Effector CD8-positive, alpha-beta T cell (primary cell): ENCODE data around the gene DOCK3.
"Not testable (repeated sequence)": the region's sequence is repeated elsewhere in the genome, so short reads cannot be mapped to it uniquely, and the experiment has no call there.

Experiments
- DNase-seq: peaks from one replicate; lab custom pipeline; 2025; lab: John Stamatoyannopoulos, UW

DOCK3 gene

DNA sequence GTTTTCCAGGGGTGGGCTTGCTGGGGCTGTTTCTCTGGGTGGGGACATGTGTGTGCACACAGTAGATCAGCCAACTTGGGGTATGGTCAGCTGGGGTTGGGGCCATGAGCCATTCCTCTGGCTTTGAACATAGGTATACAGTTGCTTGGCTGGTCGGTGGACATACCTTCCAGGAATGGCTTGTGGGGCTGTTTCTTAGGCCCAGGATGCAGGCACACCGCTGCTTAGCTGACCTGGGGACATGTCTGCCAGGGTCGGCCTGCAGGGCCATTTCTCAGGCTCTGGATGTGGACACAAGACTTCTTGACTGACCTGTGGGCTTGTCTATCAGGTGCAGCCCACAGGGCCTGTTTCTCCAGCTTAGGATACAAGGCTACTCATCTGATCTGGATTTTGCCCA is 130.6 kb downstream of the DOCK3 start:
- DNase-seq: no peak

DNA sequence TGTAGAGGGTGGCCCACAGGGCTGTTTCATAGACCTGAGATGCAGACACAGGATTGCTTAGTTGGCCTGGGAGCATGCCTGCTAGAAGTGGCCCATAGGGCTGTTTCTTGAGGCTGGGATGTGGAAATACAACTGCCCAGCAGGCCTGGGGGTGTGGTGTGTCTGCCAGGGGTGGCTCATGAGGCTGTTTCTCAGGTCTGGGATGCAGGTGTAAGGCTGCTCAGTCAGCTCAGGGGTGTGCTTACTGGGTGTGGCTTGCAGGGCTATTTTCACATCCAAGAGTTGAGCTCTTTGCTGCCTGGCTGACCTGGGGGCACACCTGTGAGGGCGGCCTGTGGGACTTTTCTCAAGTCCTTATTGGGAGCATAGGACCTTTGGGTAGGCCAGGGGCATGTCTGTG is 131.3 kb downstream of the DOCK3 start:
- DNase-seq: no peak

DNA sequence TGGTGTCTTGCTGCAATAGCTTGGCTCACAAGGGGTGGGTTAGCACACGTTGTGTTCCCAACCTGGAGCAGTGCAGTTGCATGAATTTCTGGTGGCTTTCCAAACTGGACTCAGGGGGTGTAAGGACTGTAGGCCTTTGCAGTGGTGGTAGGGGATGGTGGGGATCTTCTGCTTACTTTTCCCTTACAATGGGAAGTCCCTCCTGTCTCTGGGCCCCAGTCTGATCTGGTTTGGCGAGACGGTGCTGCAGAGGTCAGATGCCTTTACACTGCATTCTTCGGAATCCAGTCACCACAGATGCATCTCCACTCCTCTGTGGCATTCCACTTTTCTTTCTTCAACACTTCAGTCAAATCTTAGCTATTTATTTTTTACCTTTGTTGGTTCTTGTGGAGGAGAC is 132.1 kb downstream of the DOCK3 start:
- DNase-seq: no peak

DNA sequence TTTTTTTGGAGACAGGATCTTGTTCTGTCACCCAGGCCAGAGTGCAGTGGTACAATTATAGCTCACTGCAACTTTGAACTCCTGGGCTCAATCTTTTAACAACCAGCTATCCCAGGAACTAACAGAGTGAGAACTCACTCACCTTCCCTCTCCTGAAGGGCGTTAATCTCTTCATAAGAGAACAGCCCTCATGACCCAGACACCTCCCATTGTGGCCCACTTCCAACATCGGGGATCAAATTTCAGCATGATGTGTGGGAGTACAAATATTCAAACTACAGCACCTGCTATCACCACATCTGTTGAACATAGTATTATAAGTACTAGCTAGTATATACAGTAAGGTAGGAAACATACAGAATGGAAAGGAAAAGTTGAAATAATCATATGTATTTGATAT is 132.5 kb downstream of the DOCK3 start:
- no peak for DNase-seq

DNA sequence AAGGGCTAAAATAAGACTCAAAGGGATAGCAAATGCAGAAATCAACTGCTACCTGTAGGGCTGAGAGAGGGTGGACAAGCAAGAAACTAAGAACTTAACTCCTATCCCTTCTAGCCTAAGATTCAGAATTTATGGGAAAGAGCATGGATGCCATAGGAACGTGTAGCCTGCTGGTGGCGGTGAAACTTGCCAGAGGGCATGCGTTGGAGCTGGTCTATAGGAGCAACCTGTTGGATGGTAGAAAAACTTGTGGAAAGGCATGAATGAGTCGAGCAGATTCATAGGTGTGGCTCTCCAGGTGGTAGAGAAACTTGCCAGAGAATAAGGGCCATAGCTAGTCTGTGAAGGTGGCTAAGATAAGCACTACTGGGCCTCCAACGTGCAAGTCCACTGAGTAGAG is 137.2 kb downstream of the DOCK3 start:
- DNase-seq: no peak

DNA sequence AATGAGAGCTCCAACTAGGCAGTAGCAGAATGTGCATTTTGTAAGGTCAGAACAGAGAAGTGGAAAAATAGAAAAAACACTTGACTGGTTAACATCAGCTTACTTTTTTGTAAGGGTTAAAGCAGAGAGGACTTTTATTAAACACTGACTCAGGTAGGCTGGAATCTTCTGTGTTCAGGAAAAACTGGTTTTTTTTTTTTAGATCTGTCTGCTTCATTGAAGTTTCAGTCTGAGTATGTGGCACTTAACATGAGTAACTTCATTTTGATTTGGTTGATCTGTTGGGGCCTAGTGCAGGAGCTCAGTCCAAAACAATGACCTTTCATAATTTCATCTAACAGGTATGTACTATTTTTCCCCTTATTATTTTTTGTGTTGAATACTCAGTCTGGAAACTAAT is 141.1 kb downstream of the DOCK3 start:
- DNase-seq: no peak

DNA sequence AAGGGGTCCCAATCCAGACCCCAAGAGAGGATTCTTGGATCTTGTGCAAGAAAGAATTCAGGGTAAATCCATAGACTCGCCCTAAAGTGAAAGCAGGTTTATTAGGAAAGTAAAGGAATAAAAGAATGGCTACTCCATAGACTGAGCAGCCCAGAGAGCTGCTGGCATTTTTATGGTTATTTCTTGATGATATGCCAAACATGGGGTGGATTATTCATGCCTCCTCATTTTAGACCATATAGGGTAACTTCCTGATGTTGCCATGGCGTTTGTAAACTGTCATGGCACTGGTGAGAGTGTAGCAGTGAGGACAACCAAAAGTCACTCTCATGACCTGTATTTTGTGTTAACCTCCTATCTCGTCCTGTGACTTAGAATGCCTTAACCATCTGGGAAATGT is 142.2 kb downstream of the DOCK3 start:
- no peak for DNase-seq

DNA sequence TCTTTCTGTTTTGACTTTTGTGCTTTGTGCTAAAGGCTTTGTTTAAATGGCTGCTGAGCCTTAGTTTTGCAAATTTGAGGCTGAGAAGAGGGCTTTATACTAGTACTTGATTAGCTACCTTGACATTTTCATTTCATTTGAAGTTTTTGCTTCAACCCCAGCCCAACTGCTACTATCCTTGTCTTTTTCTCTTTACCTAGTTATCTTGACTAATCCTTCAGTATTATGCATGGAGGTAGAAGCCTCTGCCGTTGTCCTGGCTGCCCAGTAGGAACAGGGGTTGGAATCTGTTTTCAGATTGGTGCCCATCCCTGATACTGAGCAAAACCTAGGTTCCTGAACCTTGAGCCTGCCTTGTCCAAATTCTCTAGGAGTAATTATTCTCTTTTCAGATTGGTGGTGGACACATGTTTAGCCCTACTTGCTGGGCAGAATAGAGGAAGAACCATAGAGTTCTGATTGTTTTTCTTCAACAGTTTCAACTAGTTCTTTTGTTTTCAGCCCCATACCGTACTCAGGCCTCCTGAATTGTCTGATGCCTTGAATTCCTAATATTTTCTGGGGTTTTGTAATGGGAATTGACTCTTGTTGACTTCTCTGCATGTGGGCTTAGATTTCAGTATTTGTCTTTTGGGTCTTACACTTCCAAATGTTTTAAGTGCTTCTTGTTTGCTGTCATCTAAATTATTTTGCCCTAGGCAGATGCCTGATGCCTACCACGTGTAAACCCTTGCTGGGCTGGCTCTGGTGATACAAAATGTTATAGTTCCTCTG is 143.2 kb downstream of the DOCK3 start:
- DNase-seq: no peak

DNA sequence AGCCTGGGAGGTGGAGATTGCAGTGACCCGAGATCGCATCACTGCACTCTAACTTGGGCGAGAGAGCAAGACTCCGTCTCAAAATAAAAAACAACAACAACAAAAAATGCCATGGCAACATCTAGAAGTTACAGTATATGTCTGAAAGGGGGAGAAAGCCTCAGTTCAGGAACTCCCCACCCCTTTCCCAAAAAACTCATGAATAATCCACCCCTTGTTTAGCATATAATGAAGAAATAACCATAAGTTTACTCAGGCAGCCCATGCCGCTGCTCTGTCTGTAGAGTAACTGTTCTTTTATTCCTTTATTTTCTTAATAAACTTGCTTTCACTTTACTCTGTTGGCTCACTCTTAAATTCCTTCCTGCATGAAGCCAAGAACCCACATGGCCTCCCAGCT is 145.2 kb downstream of the DOCK3 start:
- DNase-seq: no peak

DNA sequence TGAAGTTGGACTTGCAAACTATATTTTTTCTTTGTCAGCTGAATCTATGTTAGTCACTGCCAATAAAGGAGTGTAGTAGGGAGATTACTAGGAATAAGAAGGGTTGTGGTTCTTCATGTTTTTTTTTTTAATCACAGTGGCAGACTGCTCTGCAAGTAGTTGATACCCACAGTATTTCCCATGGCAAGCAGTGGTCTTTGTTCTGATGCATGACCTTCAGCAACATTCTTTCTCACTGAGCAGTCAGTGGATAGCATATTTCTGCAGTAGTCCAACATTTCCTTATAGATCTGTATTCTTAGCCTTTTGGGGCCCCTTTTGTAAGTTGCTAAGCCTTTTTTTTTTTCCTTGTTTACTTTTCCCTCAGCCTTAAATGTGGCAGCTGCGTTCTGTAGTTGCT is 151.1 kb downstream of the DOCK3 start:
- no peak for DNase-seq

DNA sequence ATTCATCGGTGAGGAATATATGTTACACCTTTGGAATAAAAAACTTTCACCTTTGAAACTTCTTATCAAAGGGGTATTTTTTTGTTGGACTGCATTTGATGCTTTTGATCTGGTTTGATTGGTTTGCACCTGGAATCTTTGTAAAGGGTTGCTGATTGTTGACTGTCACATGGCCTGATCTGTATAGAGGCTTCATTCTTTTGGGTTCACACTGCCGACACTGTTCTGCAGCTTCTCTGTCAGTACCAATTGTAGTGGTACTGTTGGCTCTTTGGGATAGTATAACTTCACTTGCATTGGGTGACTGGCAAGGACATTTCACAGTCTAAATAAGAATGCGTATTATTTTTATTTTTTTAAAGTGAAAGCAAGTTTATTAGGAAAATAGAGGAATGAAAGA is 155.7 kb downstream of the DOCK3 start:
- no peak for DNase-seq

DNA sequence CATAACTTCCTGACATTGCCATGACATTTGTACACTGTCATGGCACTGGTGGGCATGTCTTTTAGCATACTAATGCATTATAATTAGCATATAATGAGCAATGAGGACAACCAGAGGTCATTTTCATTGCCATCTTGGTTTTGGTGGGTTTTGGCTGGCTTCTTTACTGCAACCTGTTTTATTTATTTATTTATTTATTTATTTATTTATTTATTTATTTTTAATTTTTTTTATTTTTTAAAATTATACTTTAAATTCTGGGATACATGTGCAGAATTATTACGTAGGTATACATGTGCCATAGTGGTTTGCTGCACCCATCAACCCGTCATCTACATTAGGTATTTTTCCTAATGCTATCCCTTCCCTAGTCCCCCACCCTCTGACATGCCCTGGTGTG is 156.3 kb downstream of the DOCK3 start:
- DNase-seq: not testable (repeated sequence)

DNA sequence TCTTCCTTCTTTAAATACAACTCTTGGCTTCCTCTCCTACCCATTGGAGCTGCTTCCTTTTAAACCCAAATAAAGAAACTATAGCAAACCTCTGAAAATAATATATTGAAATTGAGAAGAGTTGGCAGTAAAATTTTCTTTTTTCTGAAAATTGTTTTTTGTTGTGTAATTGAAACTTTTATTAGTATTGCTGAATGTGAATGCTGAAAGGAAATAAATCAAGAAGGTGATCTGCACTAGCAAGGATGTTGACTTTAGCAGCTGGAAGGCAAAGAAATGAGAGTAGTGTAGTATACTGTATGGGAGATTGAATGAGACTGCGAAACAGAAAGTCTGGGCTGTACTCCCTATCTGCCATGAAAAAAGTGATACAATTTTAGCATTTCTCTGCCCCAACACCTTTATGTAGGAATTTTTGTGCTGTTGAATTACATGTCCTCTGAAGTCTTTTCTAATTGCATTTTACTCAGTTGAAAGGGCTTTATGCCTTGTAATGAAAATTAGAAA is 166.3 kb downstream of the DOCK3 start:
- no peak for DNase-seq

DNA sequence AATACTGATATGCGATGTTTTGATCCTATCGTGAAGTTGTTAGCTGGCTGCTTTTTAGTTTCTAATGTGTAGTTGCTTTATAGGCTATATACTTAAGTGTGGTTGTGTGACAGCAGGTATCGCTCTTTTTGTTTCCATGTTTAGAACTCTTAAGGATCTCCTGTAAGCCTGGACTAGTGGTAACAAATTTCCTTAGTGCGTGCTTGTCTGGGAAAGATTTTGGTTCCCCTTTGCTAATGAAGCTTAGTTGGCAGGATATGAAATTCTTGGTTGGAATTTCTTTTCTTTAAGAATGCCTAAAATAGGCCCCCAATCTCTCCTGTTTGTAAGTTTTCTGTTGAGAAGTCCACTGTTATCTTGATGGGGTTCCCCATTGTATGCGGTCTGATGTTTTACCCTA is 173.6 kb downstream of the DOCK3 start:
- no peak for DNase-seq

DNA sequence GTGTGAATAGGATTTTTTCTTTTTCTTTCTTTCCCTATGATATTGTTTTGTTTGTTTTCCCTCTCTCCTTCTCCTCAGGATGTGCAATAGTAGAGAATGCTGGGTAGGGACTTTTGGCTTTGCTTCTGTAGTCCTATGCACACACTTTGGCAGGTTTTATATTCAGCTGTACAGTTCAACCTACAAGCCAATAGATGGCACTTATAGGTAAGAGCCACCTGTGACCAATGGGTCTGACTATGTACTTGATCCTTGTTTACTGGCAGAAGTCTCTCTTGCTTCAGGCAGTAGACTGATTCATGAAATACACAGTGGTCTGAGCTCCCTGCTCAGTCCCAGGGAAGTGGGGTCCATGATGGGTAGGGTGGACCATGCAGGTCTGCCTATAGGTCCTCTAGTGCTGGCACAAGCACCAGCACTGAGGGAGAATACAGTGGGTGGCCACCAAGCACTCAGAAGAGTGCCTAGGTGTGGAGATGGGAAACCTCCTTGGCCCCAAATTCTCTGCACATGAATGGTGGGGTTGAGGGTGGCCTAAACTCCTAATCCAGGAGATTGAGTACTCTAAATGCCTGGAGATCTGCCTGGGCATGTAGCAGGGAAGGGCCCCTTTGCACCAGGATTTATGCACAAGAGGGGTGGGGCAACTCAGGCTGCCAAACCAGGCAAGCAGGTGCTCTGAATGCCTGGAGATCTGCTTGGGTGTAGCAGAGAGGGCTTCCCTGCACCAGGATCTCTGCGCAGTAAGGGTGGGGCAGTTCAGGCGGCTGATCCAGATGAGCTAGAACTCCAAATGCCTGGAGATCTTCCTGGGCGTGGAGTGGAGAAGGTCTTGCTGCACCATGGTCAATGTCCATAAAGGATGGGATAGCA is 176.1 kb downstream of the DOCK3 start:
- no peak for DNase-seq

DNA sequence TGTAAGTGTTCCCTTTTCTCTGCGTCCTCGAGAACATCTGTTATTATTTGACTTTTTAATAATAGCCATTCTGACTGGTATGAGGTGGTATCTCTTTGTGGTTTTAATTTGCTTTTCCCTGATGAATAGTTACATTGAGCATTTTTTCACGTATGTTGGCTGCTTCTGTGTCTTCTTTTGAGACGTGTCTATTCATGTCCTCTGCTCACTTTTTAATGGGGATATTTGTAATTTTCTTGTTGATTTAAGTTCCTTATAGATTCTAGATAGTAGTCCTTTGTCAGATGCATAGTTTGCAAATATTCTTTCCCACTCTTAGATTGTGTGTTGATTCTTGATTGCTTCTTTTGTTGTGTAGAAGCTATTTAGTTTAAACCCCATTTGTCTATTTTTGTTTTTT is 179.2 kb downstream of the DOCK3 start:
- DNase-seq: no peak

DNA sequence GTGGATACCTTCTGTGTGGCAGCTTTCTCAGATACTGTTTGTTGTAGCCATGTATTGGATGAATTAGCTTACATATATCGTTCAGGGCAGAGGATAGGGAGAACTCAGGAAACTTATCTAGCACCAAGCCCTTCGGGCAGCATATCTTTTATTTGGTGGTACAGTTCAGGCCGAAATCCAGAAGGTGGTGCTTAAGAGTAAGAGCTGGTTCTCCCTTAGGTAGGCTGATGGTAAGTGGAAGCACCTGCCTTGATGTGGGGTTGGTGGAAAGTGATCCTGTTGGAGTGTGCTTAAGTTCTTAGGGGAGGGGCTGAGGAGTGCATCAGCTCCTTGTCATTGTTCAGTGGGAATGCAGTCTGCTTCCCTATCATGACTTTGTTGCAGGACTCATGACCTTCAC is 187.5 kb downstream of the DOCK3 start:
- no peak for DNase-seq

DNA sequence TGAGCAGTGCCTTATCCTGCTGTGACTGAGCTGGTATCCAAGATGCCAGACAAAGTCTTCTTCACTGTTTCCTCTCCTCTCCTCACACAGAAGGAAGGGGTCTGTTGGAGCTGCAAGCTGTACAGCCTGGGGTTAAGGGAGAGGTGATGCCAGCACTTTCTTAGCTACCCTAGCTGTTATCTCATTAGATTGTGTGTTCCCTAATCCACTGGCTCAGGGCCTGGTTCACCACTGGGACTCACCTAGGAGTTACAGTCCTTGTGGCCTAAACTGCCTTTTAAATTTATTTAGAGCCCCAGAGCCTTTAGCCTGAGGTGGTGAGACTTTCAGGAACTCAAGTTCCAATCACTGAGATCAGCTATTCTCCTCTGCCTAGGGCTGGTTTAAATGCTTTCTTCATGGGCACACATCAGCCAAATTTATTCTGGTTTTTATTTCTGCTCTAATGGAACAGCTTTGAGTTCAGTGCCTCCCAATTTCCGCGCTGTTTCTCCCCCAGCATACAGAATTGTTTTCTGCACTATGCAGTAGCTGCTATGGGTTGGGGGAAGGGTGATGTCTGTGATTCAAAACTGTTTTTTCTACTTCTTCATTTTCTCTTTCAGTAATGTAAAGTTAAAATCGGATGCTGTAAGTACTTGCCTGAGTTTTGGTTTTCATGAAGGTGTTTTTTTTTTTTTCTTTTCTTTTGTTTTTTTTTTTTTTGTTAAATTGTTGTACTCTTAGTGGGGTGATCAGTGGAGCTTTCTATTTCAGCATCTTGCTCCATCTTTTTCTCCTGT is 198.8 kb downstream of the DOCK3 start:
- DNase-seq: no peak

DNA sequence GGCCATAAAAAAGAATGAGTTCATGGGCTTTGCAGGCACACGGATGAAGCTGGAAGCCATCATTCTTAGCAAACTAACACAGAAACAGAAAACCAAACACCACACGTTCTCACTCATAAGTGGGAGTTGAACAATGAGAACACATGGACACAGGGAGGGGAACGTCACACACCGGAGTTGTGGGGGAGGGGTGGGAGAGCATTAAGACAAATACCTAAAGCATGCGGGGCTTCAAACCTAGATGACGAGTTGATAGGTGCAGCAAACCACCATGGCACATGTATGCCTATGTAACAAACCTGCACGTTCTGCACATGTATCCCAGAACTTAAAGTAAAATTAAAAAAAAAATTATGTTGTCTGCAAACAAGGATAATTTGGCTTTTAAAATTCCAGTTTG is 200.1 kb downstream of the DOCK3 start:
- DNase-seq: not testable (repeated sequence)

DNA sequence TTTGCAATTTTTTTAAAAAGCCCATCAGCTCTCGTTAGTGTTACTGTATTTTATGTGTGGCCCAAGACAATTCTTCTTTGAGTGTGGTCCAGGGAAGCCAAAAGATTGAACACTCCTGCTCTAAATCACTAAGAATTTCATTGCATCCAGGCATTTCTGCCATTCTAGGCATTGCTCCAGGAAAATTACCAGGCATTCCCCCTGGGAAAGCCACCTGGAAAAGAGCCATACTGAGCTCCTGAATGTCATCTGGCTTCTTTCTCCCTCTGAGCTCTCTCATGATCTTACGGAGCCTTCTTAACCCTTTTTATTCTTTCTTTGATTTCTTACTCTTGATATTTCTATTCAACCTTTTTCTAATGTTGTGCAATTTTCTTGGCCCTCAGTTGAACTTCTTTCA is 202.2 kb downstream of the DOCK3 start:
- no peak for DNase-seq

DNA sequence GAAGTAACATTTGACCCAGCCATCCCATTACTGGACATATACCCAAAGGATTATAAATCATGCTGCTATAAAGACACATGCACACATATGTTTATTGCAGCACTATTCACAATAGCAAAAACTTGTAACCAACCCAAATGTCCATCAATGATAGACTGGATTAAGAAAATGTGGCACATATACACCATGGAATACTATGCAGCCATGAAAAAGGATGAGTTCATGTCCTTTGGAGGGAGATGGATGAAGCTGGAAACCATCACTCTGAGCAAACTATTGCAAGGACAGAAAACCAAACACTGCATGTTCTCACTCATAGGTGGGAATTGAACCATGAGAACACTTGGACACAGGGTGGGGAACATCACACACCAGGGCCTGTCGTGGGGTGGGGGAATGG is 208.0 kb downstream of the DOCK3 start:
- DNase-seq: not testable (repeated sequence)

DNA sequence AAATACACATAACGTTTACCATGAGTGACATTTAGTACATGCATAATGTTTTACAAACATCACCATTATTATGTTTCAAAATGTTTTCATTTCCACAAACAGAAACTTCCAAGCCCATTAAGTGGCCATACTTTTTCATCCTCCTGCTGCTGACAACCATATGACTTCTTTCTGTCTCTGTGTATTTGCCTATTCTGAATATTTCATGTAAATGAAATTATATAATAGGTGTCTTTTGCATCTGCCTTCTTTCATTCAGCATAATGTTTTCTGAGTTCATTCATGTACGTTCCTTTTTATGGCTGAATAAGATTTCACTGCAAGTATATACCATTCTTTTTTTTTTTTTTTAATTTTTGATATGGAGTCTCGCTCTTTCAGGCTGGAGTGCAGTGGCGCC is 209.0 kb downstream of the DOCK3 start:
- no peak for DNase-seq
